Psoas muscle (tissue), 8 donors: ENCODE results near the gene USF3. TPM values are rescaled to one million over a fixed set of nuclear protein-coding genes. Genes with fewer than 3 reads are reported as not detected.

ENCODE experiments used
- ATAC-seq, 4 donors: fragments of 200-7000 bp; cut with Tn5 transposase; one replicate each; pipeline ENCODE4 v1.9.1; 2020; ENCODE audit warnings: moderate library complexity in 3 of 4, mild to moderate bottlenecking in 2 of 4
- DNase-seq, 2 donors: peaks; one replicate each; pipeline ENCODE4 v3.0.0-alpha.2; 2020
- H3K27ac ChIP-seq: fragments of 200-600 bp; one replicate; pipeline ENCODE4 v1.8.0; 2022
- H3K27me3 ChIP-seq, 3 donors: fragments of 200-600 bp in 1 of 3; one replicate each; pipeline versions ENCODE4 v1.6.1 to v1.8.0; 2013 to 2022; ENCODE audit warnings: low read length in 2 of 3, mild to moderate bottlenecking in 2 of 3, moderate library complexity in 1 of 3; ENCODE audit not compliant: insufficient read depth in 3 of 3
- H3K36me3 ChIP-seq, 2 donors: fragments of 200-600 bp in 1 of 2; one replicate each; pipeline versions ENCODE4 v1.6.1 to v1.8.0; 2013 to 2022; ENCODE audit warnings: low read depth in 1 of 2, mild to moderate bottlenecking in 1 of 2, moderate library complexity in 1 of 2; ENCODE audit not compliant: insufficient read depth in 1 of 2
- H3K4me1 ChIP-seq: fragments of 200-600 bp; one replicate; pipeline ENCODE4 v1.8.0; 2022
- H3K4me3 ChIP-seq: fragments of 200-600 bp; one replicate; pipeline ENCODE4 v1.8.0; 2022; ENCODE audit warnings: mild to moderate bottlenecking
- H3K9me3 ChIP-seq: fragments of 200-600 bp; one replicate; pipeline ENCODE4 v1.8.0; 2022
- WGBS, 3 donors: extraction: QIAGEN DNeasy Blood & Tissue Kit; methylation state at CpG; one replicate each; pipeline versions ENCODE4 v1.1.6 to v1.1.7; 2013; 5-methylcytosine and 5-hydroxymethylcytosine counted together
- intact Hi-C, 2 donors: fragments of 100-400 bp; cut with DNase I; formaldehyde crosslinking; loops; one replicate each; pipeline versions ENCODE4 v1.11.0 to v1.14.2; 2022
- polyA plus RNA-seq, 3 donors: library from polyadenylated mRNA; stranded (reverse); fragments of 200-250 nt; gene quantifications; one replicate each; pipeline ENCODE4 v1.2.3, GENCODE V29; 2013
- total RNA-seq, 4 donors: library from RNA; stranded (reverse); fragmentation: NEBNext Ultra II Directional in 2 of 4; extraction: Animal tissue kit (Norgen Biotek cat#: 25700) in 2 of 4; gene quantifications; one replicate each; pipeline versions ENCODE4 v1.2.1 to v1.2.4, GENCODE V29; 2021 to 2023
- TF ChIP-seq, protein P1 (sequence below): fragments of 200-600 bp; IDR thresholded peaks from one replicate; pipeline ENCODE4 v1.8.0; 2022; ENCODE audit warnings: antibody characterized with exemption
- donor health status: healthy with polysubstance abuse.
- donor health status: DM: no; HTN: no; CAD: no; lungs with moderate emphysema.
- donor health status: Bipolar disorder and iron deficiency.
- donor health status: healthy.
- donor health status: DM: yes; HTN: yes; CAD: no.
- donor health status: DM: no; HTN: no; CAD: no.
- donor health status: DM: no; HTN: no; CAD: no.
- donor health status: DM: yes; HTN: yes; CAD: no.

The USF3 gene
- total and polyA plus RNA-seq, 7 donors = 6.3 to 35.4 (median 20.4) TPM

DNA sequence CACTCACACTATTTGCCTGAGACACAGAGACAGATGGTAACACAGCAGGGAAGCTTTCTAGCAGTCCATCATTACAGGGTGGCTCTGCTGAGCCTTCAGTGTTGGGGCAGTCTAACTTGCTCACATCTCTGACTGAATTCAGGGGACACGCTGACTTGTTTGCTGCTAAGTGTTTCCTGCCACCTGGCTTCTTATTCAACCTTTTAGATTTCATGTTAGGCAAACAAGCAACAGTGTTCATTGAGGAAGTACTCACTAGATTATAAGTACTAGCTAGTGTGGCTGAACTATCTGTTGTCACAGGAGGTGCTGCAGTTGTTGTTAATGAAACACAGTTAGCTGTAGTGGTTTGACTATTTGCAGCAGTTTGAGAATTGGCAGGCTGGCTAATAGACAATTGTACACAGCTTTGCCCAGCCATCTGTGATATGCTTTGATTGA lies 37.3 kb downstream of the USF3 start:
- intact Hi-C loops = loop anchor here in 1 of 2 donors (10.0 kb wide), 1 partner anchor 86 kb away; the partner anchor contains the start of genes ATP6V1A and NAA50
- Histone ChIP-seq H3K27ac (peak overlapping the region; percentile 85), H3K36me3 (peaks cover 19 to 41% of the 10 kb centered on the region in 2 donors), H3K27me3 (no peaks in the 10 kb centered on the region), H3K4me1 (peaks cover 56% of the 10 kb centered on the region), H3K9me3 (no peaks in the 10 kb centered on the region), H3K4me3 (no peak overlapping the region)
- ATAC-seq (no peak), DNase-seq (no peak)
- WGBS, 3 donors = 86 to 94% (median 86%) methylated on average over 1 of the region's 1 CpG
- TF ChIP-seq, protein P1, sequence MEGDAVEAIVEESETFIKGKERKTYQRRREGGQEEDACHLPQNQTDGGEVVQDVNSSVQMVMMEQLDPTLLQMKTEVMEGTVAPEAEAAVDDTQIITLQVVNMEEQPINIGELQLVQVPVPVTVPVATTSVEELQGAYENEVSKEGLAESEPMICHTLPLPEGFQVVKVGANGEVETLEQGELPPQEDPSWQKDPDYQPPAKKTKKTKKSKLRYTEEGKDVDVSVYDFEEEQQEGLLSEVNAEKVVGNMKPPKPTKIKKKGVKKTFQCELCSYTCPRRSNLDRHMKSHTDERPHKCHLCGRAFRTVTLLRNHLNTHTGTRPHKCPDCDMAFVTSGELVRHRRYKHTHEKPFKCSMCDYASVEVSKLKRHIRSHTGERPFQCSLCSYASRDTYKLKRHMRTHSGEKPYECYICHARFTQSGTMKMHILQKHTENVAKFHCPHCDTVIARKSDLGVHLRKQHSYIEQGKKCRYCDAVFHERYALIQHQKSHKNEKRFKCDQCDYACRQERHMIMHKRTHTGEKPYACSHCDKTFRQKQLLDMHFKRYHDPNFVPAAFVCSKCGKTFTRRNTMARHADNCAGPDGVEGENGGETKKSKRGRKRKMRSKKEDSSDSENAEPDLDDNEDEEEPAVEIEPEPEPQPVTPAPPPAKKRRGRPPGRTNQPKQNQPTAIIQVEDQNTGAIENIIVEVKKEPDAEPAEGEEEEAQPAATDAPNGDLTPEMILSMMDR = no peak

DNA sequence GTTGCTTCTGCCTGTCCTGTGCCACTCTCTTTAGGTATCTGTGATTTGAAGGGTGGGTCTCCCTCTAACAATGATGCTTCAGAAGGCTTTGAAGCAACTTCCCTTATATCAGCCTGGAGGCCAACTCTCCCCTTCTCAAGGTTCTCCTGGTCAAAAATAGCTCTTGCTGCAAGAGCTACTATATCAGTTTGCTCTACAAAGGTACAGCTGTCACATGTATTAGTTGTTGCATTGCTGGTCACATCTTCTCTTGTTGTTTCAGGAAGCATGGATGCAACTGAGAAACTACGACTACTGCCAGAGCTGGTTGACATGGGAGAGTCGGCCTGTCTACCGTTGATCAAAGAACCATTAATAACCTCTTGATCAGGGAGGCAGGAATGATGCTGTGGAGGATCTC lies 38.3 kb downstream of the USF3 start:
- no peaks in the 10 kb centered on the region for H3K9me3 ChIP-seq
- peaks cover 63% of the 10 kb centered on the region for H3K4me1 ChIP-seq
- peaks cover 16 to 32% of the 10 kb centered on the region in 2 donors for H3K36me3 ChIP-seq
- WGBS, 3 donors = 35 to 51% (median 45%) methylated on average over 3 of the region's 3 CpGs
- TF ChIP-seq, protein P1 = no peak
- ATAC-seq (peak; percentile 17 to 52 (median 46)), DNase-seq (no peak)
- H3K27ac ChIP-seq = peak overlapping the region; percentile 85
- H3K4me3 ChIP-seq = no peak overlapping the region
- intact Hi-C loops = loop anchor here in 1 of 2 donors (10.0 kb wide), 1 partner anchor 87 kb away; the partner anchor contains the start of genes ATP6V1A and NAA50
- H3K27me3 ChIP-seq = no peaks in the 10 kb centered on the region

DNA sequence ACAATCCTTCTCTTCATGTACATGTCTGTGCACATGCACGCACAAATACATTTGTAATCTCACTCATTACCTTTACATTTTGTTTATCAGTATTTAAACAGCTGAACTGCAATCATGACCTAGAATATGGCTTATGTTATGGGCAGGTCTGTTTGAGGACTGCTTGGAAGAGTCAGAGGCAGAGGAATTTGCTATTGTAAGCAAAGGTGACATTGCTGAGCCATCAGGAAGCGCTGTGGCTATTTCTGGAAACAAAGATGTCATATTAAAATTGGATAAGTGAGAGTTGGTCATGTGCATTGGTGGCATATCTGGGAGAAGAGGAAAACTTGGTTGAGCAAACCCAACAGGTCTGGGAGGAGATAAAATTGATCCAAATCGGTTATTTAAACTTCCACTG lies 41.6 kb downstream of the USF3 start:
- peaks cover 10 to 14% of the 10 kb centered on the region in 2 donors for H3K36me3 ChIP-seq
- WGBS, 3 donors = 62 to 65% (median 65%) methylated on average over 3 of the region's 3 CpGs
- TF ChIP-seq, protein P1 = no peak

DNA sequence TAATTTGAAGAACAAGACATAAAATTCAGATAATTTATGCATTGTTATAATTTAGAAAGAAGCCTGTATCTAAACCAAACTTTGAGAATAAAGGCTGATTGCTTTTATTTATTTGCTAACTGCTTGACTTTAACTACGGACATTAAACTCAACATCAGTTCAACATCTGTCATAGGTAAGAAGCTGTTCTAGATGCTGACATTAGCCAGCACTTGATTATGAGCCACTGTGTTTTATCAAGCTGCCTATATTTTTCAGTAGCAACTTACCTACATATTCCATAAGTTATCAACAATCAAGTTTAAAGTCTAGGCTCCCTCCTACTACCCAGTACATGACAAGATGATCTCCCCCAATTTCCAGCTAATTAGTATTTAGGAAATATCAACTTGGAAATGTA lies 42.1 kb downstream of the USF3 start:
- Histone ChIP-seq H3K36me3 (peaks cover 5 to 9% of the 10 kb centered on the region in 2 donors), H3K27ac (peak overlapping the region; percentile 63), H3K27me3 (no peaks in the 10 kb centered on the region), H3K4me3 (no peak overlapping the region), H3K4me1 (peaks cover 48% of the 10 kb centered on the region), H3K9me3 (no peaks in the 10 kb centered on the region)
- WGBS, 3 donors = 74 to 84% (median 83%) methylated on average over 1 of the region's 1 CpG
- ATAC-seq (no peak), DNase-seq (no peak)
- TF ChIP-seq, protein P1 = no peak
- intact Hi-C loops = loop anchor here in 1 of 2 donors (10.0 kb wide), 1 partner anchor 90 kb away; the partner anchor contains the start of genes ATP6V1A and NAA50

More for the DNA sequence above, 41.6 kb downstream of the USF3 start:
- Histone ChIP-seq H3K4me3 (no peak overlapping the region), H3K27me3 (no peaks in the 10 kb centered on the region), H3K4me1 (peaks cover 54% of the 10 kb centered on the region), H3K9me3 (no peaks in the 10 kb centered on the region), H3K27ac (peak overlapping the region; percentile 63)
- peak; percentile 78 to 84 (median 80) for ATAC-seq
- DNase-seq = no peak
- intact Hi-C loops = loop anchor here in 1 of 2 donors (10.0 kb wide), 1 partner anchor 90 kb away; the partner anchor contains the start of genes ATP6V1A and NAA50
